ENCODE measurements around the gene EGFL7.

DNA sequence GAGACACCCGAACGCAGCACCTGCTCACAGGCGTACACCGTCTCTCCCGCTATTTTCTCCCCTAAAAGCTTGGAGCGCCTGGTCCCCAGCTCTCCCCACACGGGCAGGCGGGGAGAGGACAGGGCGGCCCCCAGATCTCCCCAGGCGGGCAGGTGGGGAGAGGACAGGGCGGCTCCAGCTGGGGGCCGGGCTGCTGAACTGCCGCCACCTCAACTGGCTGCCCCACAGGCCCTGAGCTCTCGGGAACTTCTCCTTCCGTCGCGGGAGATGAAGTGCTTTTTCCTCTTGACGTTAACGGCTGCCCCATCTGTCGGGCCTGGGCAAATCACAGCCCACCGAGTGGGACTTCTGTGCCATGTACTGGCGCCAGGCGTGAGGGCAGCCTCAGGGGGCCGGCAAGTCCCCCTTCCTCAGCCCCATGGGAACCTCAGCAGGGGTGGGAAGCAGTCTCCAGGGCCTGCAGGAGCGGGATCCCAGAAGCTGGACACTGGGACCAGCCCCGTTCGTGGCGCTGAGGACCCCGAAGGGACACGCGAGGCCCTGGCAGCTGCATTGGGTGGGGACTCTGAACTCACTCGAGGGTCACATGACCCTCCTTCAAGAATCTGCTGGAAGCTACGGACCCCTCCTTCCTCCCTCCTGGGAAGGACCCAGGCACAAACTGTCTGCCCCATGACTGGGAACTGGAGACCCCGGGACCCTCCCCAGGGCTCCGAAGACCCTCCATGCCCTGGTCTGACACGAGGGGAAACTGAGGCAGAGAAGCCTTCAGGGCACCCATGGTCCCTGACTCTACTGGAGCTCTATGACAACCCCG, 5.7 kb upstream of the EGFL7 start:
- TF ChIP-seq, protein P1, sequence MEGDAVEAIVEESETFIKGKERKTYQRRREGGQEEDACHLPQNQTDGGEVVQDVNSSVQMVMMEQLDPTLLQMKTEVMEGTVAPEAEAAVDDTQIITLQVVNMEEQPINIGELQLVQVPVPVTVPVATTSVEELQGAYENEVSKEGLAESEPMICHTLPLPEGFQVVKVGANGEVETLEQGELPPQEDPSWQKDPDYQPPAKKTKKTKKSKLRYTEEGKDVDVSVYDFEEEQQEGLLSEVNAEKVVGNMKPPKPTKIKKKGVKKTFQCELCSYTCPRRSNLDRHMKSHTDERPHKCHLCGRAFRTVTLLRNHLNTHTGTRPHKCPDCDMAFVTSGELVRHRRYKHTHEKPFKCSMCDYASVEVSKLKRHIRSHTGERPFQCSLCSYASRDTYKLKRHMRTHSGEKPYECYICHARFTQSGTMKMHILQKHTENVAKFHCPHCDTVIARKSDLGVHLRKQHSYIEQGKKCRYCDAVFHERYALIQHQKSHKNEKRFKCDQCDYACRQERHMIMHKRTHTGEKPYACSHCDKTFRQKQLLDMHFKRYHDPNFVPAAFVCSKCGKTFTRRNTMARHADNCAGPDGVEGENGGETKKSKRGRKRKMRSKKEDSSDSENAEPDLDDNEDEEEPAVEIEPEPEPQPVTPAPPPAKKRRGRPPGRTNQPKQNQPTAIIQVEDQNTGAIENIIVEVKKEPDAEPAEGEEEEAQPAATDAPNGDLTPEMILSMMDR (conservative IDR thresholded peaks at IDR 0.05), result no peak
- TF ChIP-seq ZFX (IDR thresholded peaks at IDR 0.05), result no peak
